GM15510 (cell line): Measurements from ENCODE around the gene PSMA7.

Source experiments
- POLR2A ChIP-seq: IDR thresholded peaks from 3 replicates; pipeline ENCODE4 v1.6.1; 2011; ENCODE audit warnings: borderline replicate concordance; ENCODE audit not compliant: insufficient read length; ENCODE audit errors: extremely low read depth

The PSMA7 gene

DNA sequence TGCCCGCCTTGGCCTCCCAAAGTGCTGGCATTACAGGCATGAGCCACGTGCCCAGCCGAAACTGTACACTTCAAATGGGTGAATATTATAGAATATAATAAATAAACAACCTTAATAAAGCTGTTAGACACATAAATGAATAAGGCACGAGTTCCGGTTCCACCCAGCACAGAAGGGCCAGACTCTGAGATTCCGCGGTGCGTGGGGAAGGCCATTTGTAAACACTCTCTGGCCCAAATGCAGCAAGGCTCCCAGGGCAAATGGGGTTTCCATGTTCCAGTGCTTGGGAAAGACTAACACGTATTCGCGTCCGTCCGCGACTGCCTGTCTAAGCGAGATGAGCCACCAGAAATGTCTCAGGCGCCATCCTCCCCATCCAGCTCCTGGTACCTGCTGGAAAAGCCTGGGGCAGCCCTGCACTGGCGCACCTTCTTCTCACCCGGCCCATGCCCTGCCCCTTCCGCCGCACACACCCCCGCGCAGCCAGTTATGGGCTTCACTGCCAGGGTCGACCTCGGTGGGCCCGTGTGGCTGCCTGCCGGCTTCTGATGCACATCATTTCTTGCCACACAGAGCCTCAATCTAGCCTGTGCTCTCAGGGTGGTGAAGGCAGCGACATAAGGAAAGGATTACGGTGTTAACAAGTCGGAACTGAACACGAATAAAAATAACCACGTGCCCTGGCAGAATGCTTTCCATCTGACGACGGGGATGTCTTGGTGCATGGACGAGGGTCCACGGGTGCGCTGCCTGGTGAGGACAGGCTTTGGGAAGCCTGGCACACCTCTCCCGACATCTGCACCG, 26.4 kb downstream of the PSMA7 start:
- no peak for TF ChIP-seq POLR2A

DNA sequence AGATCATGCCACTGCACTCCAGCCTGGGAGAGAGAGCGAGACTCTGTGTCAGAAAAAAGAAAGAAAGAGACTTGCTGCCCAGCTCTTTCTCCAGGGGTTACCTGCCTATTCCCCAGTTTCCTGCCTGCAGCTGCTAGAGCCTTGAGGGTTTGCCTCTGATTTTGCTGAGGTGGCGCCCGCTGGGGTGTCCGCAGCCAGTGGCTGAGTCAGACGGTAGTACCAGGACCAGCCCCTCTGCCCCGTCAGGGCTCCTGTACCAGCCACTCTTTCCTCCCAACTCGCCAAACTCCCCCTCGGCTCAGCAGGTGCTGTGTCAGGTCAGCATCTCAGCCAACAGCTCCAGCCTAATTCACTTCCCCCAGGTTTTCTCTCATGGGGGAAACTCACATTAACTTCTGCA, 28.3 kb downstream of the PSMA7 start:
- no peak for TF ChIP-seq POLR2A

DNA sequence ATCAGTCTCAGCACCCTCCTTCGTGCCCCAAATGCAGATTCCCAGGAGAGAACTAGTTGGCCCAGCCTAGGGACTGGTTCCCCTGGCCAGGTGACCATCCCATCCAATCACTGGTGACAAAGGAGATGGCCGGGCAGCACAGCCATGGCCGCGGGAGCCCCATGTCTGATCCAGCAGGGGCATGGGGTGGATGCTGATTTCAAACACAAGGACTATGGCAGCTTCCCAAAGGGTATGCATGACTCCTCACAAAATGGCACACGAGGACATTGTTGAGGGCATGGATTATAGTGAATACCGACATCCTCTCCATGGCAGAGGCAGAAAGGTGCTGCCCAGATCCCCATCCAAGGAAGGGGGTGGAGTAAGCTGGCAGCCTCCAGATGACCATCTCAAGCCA, 30.8 kb downstream of the PSMA7 start:
- no peak for TF ChIP-seq POLR2A

DNA sequence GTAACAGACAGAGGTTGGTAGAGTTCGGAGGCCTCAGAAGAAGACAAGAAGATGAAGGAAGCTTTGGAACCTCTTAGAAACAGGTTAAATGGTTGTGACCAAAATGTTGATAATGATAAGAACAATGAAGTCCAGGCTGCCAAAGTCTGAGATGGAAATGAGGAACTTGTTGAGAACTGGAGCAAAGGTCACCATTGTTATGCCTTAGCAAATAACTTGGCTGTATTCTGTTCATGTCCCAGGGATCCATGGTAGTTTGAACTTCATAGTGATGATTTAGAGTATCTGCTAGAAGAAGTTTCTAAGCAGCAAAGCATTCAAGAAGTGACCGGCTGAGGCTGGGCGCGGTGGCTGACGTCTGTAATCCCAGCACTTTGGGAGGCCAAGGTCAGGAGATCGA, 32.0 kb downstream of the PSMA7 start:
- TF ChIP-seq POLR2A, result no peak

DNA sequence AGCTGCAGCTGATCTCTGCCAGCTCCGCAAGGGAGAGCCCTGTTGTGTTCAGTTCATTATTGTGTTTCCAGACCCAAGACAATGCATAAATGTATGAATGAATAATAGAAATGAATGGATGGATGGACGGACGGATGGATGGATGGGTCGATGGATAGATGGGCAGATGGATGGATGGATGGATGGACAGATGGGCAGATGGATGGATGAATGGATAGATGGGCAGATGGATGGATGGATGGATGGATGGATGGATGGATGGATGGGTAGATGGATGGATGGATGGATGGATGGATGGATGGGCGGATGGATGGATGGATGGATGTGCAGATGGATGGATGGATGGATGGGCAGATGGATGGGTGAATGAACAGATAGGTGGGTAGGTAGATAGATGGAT, 37.6 kb downstream of the PSMA7 start:
- TF ChIP-seq POLR2A, result no peak

DNA sequence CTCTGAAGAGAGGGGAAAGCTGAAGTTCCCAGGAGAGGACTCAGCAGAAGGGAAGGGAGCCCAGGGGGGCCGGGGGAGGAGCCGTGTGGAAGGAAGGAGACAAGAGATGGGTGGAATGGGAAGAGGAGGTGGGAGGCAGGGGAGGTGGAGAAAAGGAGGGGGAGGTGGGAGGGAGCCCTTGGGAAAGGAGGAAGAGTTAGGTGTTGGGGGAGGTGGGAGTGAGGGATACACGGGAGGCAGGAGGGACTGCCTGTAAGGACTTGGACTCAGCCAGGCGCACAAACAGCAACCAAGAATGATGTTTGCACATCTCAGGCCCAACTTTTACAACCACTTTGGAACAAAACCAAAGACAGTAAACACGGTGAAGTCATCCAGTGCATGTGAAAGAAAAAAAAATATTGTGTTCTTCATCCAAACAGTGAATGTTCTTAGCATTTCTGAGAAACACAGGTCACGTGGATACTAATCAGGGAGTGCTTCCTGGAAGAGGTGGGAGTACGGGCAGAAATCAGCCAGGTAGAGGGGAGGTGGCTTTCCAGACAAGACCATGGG, 38.3 kb downstream of the PSMA7 start:
- TF ChIP-seq POLR2A, result no peak

DNA sequence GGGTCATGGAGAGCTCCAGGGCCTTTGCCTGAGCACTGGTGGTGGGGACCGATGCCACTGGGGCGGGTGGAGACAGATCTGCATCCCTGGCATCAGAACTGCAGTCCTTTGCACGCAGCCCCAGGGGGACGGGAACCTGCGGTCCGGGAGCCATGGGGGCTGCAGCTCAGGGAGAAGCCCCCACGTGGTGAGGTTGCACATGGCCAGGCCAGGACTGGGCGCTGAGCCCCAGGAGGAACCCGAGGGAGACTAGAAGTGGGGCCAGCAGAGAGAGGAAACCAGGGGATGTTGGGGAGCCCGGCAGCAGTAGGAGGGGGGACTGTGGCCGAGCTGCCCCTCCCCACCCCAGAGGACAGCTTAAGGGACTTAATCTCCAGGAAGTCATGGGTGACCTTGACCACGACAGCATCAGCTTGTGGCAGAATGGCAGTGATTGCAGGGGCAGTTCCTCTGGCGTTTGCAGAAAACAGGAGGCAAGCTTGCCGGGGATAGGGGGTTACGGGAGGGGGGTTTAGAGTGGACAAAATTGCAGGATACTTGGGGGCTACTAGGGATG, 38.9 kb downstream of the PSMA7 start:
- no peak for TF ChIP-seq POLR2A

DNA sequence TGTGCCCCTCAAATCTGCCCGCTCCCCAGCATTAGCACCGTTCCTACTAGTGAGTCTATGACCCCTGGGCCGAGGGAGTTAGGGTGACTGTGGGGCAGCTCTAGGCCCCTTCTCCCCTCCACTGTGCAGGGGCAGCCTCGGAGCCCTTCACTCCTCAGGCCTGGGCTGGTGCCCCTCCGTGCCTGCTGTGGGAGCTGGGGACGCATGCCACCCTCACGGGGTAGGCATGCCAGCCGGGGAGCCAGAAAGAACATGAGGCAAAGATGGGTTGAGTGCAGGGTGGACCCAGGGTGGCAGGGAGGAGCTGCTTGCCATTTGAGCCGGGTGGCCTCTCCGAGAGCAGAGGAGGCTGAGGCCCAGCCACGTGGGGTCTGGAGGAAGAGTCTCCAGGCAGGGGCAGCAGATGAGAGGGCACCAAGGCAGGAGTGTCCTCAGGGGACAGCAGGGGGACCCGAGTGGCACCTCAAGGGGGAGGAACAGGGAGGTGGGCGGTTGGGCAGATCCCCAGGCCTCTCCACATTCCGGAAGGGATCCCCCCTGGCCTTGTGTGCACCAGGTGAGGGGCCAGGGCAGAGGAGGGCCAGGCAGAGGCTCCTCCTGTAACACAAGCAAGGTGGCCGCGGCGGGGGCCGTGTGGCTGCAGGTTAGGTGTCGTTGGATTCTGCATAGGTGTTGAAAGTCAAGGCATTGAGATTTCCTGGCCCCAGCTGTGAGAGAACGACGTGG, 39.5 kb downstream of the PSMA7 start:
- TF ChIP-seq POLR2A, result no peak

DNA sequence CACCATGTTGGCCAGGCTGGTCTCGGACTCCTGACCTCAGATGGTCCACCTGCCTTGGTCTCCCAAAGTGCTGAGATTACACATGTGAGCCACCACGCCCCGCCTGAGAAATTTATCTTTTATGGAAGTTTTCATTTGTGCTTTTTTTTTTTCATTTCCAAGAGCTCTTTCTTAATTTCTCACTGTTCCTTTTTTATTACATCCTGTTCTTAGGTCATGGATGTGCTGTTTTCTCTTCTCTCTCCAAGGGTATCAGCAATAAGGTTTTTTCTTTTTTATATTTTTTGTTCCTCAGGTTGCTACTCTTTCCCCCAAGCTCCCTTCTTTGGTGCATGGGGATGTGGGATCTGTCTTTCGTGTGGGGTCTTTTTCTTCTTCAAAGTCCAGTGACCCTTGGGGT, 42.1 kb downstream of the PSMA7 start:
- TF ChIP-seq POLR2A, result no peak

DNA sequence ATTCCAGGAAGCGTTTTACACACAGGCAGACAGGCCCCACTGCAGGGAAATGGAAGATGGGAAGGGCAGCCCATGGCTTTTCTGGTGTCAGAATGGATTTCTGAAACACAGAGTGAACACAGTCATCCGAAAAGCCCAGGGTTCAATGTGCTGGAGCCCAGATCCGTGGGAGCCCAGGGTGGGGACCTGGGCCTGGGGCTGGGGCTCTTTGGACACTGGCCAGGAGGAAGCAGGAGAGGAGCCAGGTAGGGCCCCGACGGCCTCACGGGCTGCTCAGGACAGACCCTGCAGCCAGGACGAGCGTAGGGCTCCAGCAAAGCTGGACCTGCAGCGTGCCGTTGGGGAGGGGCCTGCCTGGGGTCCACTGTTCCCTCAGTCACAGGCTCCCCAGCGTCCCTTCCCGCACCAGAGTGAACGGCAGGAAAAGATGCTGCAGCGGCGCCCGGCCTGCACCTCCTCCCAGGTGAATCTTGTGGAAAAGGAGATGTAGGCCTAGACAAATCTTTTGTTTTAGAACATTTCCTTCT, 45.2 kb downstream of the PSMA7 start:
- no peak for TF ChIP-seq POLR2A

DNA sequence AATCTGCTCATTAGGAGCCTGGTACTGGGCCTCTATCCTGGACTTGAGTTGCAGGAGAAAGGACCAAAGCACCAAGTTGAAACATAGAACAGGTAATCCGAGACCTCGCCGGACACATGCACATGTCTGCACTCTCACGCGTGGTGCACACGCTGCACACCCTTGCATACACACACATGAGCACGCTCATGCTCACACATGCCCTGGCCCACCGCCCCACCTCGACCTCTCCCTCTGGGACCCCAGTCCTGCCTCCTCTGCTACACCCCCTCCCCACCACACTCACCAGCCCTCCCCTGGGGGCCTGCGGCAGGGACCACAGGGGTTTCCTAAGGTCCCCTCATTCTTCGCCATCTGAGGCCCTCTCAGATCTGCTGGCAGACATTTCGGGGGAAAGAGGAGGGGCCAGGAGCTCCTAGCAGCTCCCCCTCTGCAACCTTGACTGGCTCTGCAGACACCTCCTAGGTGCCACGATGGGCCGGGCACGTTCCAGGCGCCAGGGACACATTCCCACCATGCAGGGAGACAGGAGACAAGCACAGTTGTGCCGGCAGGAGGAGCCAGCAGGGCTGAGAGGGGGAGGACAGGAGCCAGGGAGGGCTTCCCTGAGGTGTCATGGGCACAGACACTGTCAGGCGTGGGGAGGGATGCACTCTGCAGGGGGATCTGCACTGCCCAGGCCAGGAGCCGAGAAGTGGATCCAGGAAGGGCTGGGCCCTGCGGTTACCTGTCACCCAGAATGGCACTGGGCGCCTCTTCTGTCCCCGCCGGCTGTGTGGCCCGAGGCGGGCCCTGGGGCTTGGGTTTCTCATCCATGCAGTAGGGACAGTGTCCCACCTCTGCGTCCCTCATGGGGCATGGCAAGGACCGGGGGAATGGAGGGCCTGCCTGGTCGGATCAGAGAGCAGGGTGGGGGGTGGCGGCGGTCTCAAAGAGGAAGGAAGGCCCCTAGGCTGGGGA, 46.5 kb downstream of the PSMA7 start:
- TF ChIP-seq POLR2A, result no peak

DNA sequence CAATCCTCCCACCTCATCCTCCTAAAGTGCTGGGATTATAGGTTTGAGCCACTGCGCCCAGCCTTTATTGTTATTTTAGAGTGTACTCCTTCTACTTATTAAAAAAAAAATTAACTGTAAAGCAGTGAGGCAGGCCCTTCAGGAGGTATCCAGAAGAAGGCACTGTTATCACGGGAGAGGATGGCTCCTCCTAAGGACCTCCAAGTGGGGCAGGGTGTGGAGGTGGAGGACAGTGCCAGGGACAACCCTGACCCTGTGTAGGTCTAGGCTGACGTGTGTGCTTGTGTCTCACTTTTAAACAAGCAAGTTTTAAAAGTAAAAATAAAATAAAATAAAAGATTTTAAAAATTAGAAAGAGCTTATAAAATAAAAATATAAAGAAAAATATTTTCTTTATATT, 53.8 kb downstream of the PSMA7 start:
- no peak for TF ChIP-seq POLR2A

DNA sequence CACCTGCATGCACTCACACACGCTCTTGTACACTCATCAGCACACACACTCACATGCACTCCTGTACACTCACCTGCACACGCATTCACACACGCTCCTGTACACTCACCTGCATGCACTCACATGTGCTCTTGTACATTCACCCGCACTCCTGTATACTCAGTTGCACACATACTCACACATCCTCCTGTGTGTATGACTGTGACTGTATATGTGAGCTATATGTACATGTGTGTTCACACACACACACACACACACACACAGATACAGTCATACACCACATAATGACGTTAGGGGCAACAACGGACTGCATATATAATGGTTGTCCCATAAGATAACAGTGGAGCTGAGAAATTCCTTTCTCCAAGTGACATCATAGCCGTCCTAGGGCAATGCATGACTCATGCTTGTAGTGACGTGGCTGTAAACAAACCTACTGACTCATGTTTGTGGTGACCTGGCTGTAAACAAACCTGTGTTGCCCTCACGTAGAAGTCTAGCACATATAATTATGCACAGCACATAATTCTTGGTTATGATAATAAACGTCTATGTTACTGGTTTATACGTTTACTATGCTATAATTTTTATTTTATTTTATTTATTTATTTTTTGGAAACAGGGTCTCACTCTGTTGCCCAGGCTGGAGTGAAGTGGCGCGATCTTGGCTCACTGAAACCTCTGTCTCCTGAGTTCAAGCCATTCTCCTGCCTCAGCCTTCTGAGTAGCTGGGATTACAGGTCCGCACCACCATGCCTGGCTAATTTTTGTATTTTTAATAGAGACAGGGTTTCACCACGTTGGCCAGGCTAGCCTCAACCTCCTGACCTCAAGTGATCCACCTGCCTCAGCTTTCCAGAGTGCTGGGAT, 54.7 kb downstream of the PSMA7 start:
- no peak for TF ChIP-seq POLR2A
